ENCODE measurements around the gene ART1.

DNA sequence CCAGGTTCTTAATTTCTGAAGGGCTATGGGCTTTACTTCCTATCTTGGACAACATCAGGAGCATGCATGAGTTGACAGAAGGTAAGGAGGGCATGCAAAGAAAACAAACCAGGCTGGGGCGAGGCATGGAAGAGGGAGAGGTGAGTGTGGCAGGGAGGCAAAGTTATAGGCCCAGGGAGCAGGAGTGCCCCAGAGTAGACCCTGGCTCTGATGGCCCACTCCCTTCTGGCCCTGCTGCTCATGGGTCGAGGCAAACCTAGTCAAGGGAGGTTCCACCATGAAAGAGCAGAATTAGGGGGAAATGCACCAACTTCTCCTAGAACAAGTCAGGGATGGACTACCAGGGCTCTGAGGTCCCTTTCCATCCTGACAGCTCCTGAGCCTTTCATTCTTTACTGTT is 16.0 kb downstream of the ART1 start:
- TF ChIP-seq POLR2A (IDR thresholded peaks at IDR 0.05) (no peak), CTCF (IDR thresholded peaks at IDR 0.05) (no peak)

Data from Peyer's patch (tissue), 4 donors.